Esophagus muscularis mucosa (tissue), 4 donors: ENCODE measurements around the gene VWC2. TPM values are rescaled to one million over a fixed set of nuclear protein-coding genes. Genes with fewer than 3 reads are reported as not detected.

ENCODE experiments used
- DNase-seq: peaks from one replicate; pipeline ENCODE4 v3.0.0-alpha.2; 2017; ENCODE audit errors: extremely low spot score
- H3K27ac ChIP-seq, 4 donors: fragments of 200-600 bp; sonication (generic); replicated peaks in 1 of 4; 1 replicate in 3 of 4; 2 replicates in 1 of 4; pipeline ENCODE4 v1.5.1; 2016 to 2019; ENCODE audit warnings: mild to moderate bottlenecking in 1 of 4
- H3K27me3 ChIP-seq, 4 donors: fragments of 200-600 bp; sonication (generic); one replicate each; pipeline versions ENCODE4 v1.5.1 to v1.6.0; 2016 to 2019
- H3K36me3 ChIP-seq, 4 donors: fragments of 200-600 bp; sonication (generic); one replicate each; pipeline ENCODE4 v1.5.1; 2016 to 2019
- H3K4me1 ChIP-seq, 4 donors: fragments of 200-600 bp; sonication (generic); one replicate each; pipeline ENCODE4 v1.5.1; 2016 to 2019
- H3K4me3 ChIP-seq, 4 donors: fragments of 200-600 bp; sonication (generic); 1 replicate in 2 of 4; 2 replicates in 2 of 4; pipeline ENCODE4 v1.5.1; 2016 to 2019; ENCODE audit warnings: mild to moderate bottlenecking in 4 of 4, moderate library complexity in 1 of 4
- H3K9me3 ChIP-seq, 4 donors: fragments of 200-600 bp; sonication (generic); 1 replicate in 3 of 4; 2 replicates in 1 of 4; pipeline ENCODE4 v1.5.1; 2016 to 2019
- CTCF ChIP-seq, 3 experiments: fragments of 200-600 bp in 2 of 3; fragments of 450-650 bp in 1 of 3; sonication (generic) in 2 of 3; IDR thresholded peaks; one replicate each; pipeline ENCODE4 v1.5.1; 2017 to 2019; ENCODE audit warnings: antibody characterized with exemption in 3 of 3, mild to moderate bottlenecking in 2 of 3, moderate library complexity in 1 of 3
- EP300 ChIP-seq: sonication (generic); formaldehyde crosslinking; IDR thresholded peaks from one replicate; pipeline ENCODE4 v1.6.1; 2017; ENCODE audit warnings: antibody characterized with exemption
- POLR2A ChIP-seq: fragments of 450-650 bp; IDR thresholded peaks from one replicate; pipeline ENCODE4 v1.6.1; 2017; ENCODE audit warnings: antibody characterized with exemption, moderate library complexity, mild to moderate bottlenecking, low read depth
- POLR2AphosphoS5 ChIP-seq, 2 donors: sonication (generic); formaldehyde crosslinking; IDR thresholded peaks; one replicate each; pipeline ENCODE4 v1.6.1; 2017; ENCODE audit warnings: antibody characterized with exemption in 2 of 2
- WGBS: methylation state at CpG from one replicate; pipeline ENCODE4 v1.1.5; 2018; 5-methylcytosine and 5-hydroxymethylcytosine counted together
- intact Hi-C: fragments of 100-400 bp; cut with DNase I; formaldehyde crosslinking; loops from one replicate; pipeline ENCODE4 v1.15.1; 2023
- total RNA-seq, 4 donors: library from RNA; depleted of rRNA; stranded (reverse); fragments of >200 nt; gene quantifications; one replicate each; pipeline versions ENCODE4 v1.1.0 to v1.2.1, GENCODE V29; 2016

The VWC2 gene
- total RNA-seq, 4 donors from 2014 or later: under 0.01 to 0.17 (median 0.06) TPM; not detected in 1

- Histone ChIP-seq H3K36me3 (no peaks in the 10 kb centered on the region), H3K4me3 (no peak overlapping the region), H3K9me3 (no peaks in the 10 kb centered on the region), H3K4me1 (peaks cover 0 to under 1% (median 0%) of the 10 kb centered on the region in 4 donors), H3K27ac (no peak overlapping the region), H3K27me3 (peaks cover 0 to 18% (median 0%) of the 10 kb centered on the region in 4 donors)
- WGBS: 76% methylated on average over 8 of the region's 8 CpGs
- no peak for TF ChIP-seq POLR2A
- TF ChIP-seq CTCF (IDR thresholded peaks at IDR 0.05): no peak
- no peak for TF ChIP-seq POLR2AphosphoS5 (IDR thresholded peaks at IDR 0.05)
- no peak for TF ChIP-seq EP300
- peak; percentile 74 for DNase-seq
- intact Hi-C loops: no loop called here
Observed at GRCh38 chr7:49789736-49790135, 16.3 kb downstream of the VWC2 start.

DNA sequence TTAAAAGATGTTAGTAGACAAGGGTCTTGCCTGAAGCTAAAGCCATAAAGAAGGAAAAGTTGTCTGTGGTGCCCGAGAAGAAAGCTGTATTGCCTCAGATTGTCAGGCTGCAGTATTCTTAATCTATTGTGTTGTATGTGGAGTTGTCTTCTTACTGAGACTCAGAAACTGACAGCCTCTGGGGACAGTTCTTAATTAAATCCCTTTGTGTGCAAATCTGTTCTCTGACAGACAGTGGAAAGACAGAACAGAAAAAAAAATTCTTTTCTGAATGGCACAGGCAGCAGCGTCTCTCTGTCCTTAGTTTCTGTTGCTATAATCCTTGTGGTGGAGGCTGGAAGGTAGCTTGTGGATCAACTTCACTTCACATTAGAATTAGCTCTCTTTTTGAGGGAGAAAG lies 16.8 kb downstream of the VWC2 start:
- Histone ChIP-seq H3K27ac (no peak overlapping the region), H3K4me3 (no peak overlapping the region), H3K27me3 (peaks cover 0 to 18% (median 0%) of the 10 kb centered on the region in 4 donors), H3K36me3 (no peaks in the 10 kb centered on the region), H3K4me1 (no peaks in the 10 kb centered on the region), H3K9me3 (no peaks in the 10 kb centered on the region)
- WGBS: 53% methylated on average over 2 of the region's 2 CpGs
- DNase-seq: peak; percentile 21
- no peak for TF ChIP-seq POLR2AphosphoS5 (IDR thresholded peaks at IDR 0.05)
- TF ChIP-seq EP300: no peak
- no peak for TF ChIP-seq POLR2A
- TF ChIP-seq CTCF (IDR thresholded peaks at IDR 0.05): no peak
- intact Hi-C loops: no loop called here

DNA sequence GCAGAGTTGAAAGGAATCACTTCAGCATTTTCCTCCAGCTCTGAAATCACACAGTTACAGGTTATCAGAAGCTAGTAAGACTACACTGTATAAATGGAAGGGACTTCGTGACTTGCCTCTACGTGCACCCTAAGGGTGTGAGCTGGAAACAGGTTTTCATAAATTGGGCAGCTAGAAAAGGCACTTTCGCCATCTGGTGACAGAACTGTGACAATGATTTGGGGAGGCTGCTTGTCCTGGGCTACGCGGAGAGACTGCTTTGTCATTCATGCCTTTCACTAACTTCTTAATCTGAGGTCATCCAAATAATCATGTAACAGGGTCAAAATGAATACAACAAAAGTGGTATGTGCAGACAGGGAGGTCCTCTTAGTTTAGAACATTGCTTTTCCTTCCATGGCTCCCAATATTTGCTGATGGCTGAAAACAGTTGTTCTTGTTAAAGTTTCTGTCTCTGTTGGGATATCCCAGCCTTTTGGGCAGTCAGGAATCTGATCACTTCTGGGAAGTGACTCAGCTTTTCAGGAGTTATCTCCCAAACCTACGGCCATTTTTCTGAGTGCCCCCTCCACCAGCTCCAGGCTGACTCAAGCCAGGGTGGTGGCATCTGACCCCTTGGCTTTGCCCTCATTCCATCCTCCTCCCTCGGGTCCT lies 17.8 kb downstream of the VWC2 start:
- H3K27ac ChIP-seq: no peak overlapping the region
- peaks cover 0 to 18% (median 0%) of the 10 kb centered on the region in 4 donors for H3K27me3 ChIP-seq
- no peaks in the 10 kb centered on the region for H3K9me3 ChIP-seq
- TF ChIP-seq POLR2A (no peak), CTCF (IDR thresholded peaks at IDR 0.05) (peak in 1 of 3 experiments; percentile 25), EP300 (no peak), POLR2AphosphoS5 (IDR thresholded peaks at IDR 0.05) (no peak)
- no peaks in the 10 kb centered on the region for H3K36me3 ChIP-seq
- intact Hi-C loops: no loop called here
- no peak overlapping the region for H3K4me3 ChIP-seq
- no peaks in the 10 kb centered on the region for H3K4me1 ChIP-seq
- DNase-seq: peak; percentile 77
- WGBS: 39% methylated on average over 7 of the region's 7 CpGs

GRCh38 chr7:49797987-49798660 lies 24.7 kb downstream of the VWC2 start:
- H3K36me3 ChIP-seq: no peaks in the 10 kb centered on the region
- WGBS: 76% methylated on average over 3 of the region's 6 CpGs
- intact Hi-C loops: no loop called here
- no peak overlapping the region for H3K4me3 ChIP-seq
- TF ChIP-seq POLR2AphosphoS5 (IDR thresholded peaks at IDR 0.05) (no peak), POLR2A (no peak), CTCF (IDR thresholded peaks at IDR 0.05) (no peak), EP300 (no peak)
- no peaks in the 10 kb centered on the region for H3K9me3 ChIP-seq
- peaks cover 0 to 3% (median 0%) of the 10 kb centered on the region in 4 donors for H3K27me3 ChIP-seq
- H3K4me1 ChIP-seq: peaks cover 0 to 5% (median 0%) of the 10 kb centered on the region in 4 donors
- DNase-seq: peak; percentile 70
- H3K27ac ChIP-seq: no peak overlapping the region
